ENCODE results near the gene AIG1.

AIG1 gene

GRCh38 chr6:143368426-143368825 lies 307.7 kb downstream of the AIG1 start:
- DNase-seq (ENCODE audit: low read depth in 2 of 2): no peak

- DNase-seq (ENCODE audit: low read depth in 2 of 2): no peak
Observed at GRCh38 chr6:143369971-143370370, 309.3 kb downstream of the AIG1 start.

- DNase-seq (ENCODE audit: low read depth in 2 of 2): no peak
Observed at GRCh38 chr6:143370812-143371370, 310.2 kb downstream of the AIG1 start.

- DNase-seq (ENCODE audit: low read depth in 2 of 2): no peak
Observed at GRCh38 chr6:143372199-143372882, 311.7 kb downstream of the AIG1 start.

GRCh38 chr6:143374014-143374413 lies 313.3 kb downstream of the AIG1 start:
- DNase-seq (ENCODE audit: low read depth in 2 of 2): no peak

GRCh38 chr6:143375022-143375585 lies 314.4 kb downstream of the AIG1 start:
- no peak for DNase-seq (ENCODE audit: low read depth in 2 of 2)

GRCh38 chr6:143376375-143376774 lies 315.7 kb downstream of the AIG1 start:
- DNase-seq (ENCODE audit: low read depth in 2 of 2): no peak

GRCh38 chr6:143376861-143377260 lies 316.2 kb downstream of the AIG1 start:
- no peak for DNase-seq (ENCODE audit: low read depth in 2 of 2)

GRCh38 chr6:143385636-143386035 lies 324.9 kb downstream of the AIG1 start:
- DNase-seq (ENCODE audit: low read depth in 2 of 2): no peak

GRCh38 chr6:143390278-143390677 lies 329.6 kb downstream of the AIG1 start:
- no peak for DNase-seq (ENCODE audit: low read depth in 2 of 2)
